Measurements from ENCODE around the gene CIRBP. TPM values are rescaled to one million over a fixed set of nuclear protein-coding genes. Genes with fewer than 3 reads are reported as not detected.

CIRBP gene
- total RNA-seq, 2 donors from 2014 or later = 282 to 301 TPM

- Mint-ChIP-seq H3K4me1 (peaks cover 6% of the 10 kb centered on the region), H3K27ac (no peak overlapping the region), H3K9me3 (no peaks in the 10 kb centered on the region), H3K4me3 (no peak overlapping the region), H3K27me3 (ENCODE audit: insufficient read depth) (no peaks in the 10 kb centered on the region), H3K36me3 (ENCODE audit: low read depth) (peaks cover 14% of the 10 kb centered on the region)
- no peaks in the 10 kb centered on the region for H3K9me3 ChIP-seq (ENCODE audit: control insufficient read depth, low read length)
- 95 to 96% methylated on average over 37 to 43 of the region's 43 CpGs for WGBS, 2 experiments (ENCODE audit: insufficient coverage in 1 of 2, insufficient read length in 1 of 2)
- H3K9ac ChIP-seq (ENCODE audit: extremely low read depth, low read length, poor library complexity, severe bottlenecking) = no peak overlapping the region
- no peak overlapping the region for H3K27ac ChIP-seq (ENCODE audit: low read depth, low read length)
- H3K4me3 ChIP-seq (ENCODE audit: low read length) = no peak overlapping the region
- H3K36me3 ChIP-seq (ENCODE audit: control insufficient read depth, insufficient read depth, low read length) = peaks cover 10% of the 10 kb centered on the region
- no peaks in the 10 kb centered on the region for H3K4me1 ChIP-seq (ENCODE audit: control insufficient read depth, insufficient read depth, low read length)
- DNase-seq = no peak
- H3K27me3 ChIP-seq (ENCODE audit: control insufficient read depth, insufficient read depth, low read length, poor library complexity, severe bottlenecking) = no peaks in the 10 kb centered on the region
- no peak for TF ChIP-seq CTCF (conservative IDR thresholded peaks at IDR 0.05)
These were observed 34.2 kb upstream of the CIRBP start for GRCh38 chr19:1234955-1235380.

GRCh38 chr19:1235625-1236538 lies 33.2 kb upstream of the CIRBP start:
- no peak overlapping the region for H3K9ac ChIP-seq (ENCODE audit: extremely low read depth, low read length, poor library complexity, severe bottlenecking)
- H3K27me3 Mint-ChIP-seq (ENCODE audit: insufficient read depth) = no peaks in the 10 kb centered on the region
- WGBS, 2 experiments (ENCODE audit: insufficient coverage in 1 of 2, insufficient read length in 1 of 2) = 90 to 96% methylated on average over 11 to 36 of the region's 39 CpGs

DNA sequence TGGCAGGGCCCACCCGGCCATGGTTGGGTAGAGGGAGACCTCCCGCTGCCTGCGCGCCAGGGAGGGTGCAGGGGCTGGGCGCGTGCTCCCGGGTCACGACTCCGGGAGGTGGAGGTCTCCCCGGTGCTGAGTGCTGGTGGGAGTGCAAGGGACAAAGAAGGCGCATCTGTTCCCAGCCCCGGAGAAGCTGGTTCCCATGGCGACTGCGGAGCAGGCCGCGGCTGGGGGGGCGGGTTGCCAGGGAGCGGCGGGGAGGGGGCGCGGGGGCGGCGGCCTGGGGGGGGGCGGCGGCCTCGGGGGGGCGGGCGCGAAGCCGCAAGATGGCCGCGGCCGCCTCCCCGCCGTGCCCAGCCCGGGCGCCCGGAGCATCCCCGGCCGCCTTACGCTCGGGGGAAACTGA lies 32.6 kb upstream of the CIRBP start:
- no peak for DNase-seq
- Mint-ChIP-seq H3K27me3 (ENCODE audit: insufficient read depth) (no peaks in the 10 kb centered on the region), H3K4me3 (peak overlapping the region; percentile 60), H3K36me3 (ENCODE audit: low read depth) (peaks cover 13% of the 10 kb centered on the region), H3K9me3 (no peaks in the 10 kb centered on the region), H3K27ac (no peak overlapping the region), H3K4me1 (peaks cover 9% of the 10 kb centered on the region)
- H3K27ac ChIP-seq (ENCODE audit: low read depth, low read length) = peak overlapping the region; percentile 85
- peaks cover 10% of the 10 kb centered on the region for H3K36me3 ChIP-seq (ENCODE audit: control insufficient read depth, insufficient read depth, low read length)
- H3K27me3 ChIP-seq (ENCODE audit: control insufficient read depth, insufficient read depth, low read length, poor library complexity, severe bottlenecking) = no peaks in the 10 kb centered on the region
- no peaks in the 10 kb centered on the region for H3K9me3 ChIP-seq (ENCODE audit: control insufficient read depth, low read length)
- H3K4me3 ChIP-seq (ENCODE audit: low read length) = peak overlapping the region; percentile 78
- no peak overlapping the region for H3K9ac ChIP-seq (ENCODE audit: extremely low read depth, low read length, poor library complexity, severe bottlenecking)
- H3K4me1 ChIP-seq (ENCODE audit: control insufficient read depth, insufficient read depth, low read length) = no peaks in the 10 kb centered on the region
- WGBS, 2 experiments (ENCODE audit: insufficient coverage in 1 of 2, insufficient read length in 1 of 2) = 17 to 36% methylated on average over 6 to 38 of the region's 42 CpGs
- no peak for TF ChIP-seq CTCF (conservative IDR thresholded peaks at IDR 0.05)

More at GRCh38 chr19:1235625-1236538, 33.2 kb upstream of the CIRBP start:
- Histone ChIP-seq H3K36me3 (ENCODE audit: control insufficient read depth, insufficient read depth, low read length) (peaks cover 10% of the 10 kb centered on the region), H3K4me1 (ENCODE audit: control insufficient read depth, insufficient read depth, low read length) (no peaks in the 10 kb centered on the region), H3K27ac (ENCODE audit: low read depth, low read length) (peak overlapping the region; percentile 85), H3K27me3 (ENCODE audit: control insufficient read depth, insufficient read depth, low read length, poor library complexity, severe bottlenecking) (no peaks in the 10 kb centered on the region), H3K4me3 (ENCODE audit: low read length) (peak overlapping the region; percentile 67), H3K9me3 (ENCODE audit: control insufficient read depth, low read length) (no peaks in the 10 kb centered on the region)
- H3K36me3 Mint-ChIP-seq (ENCODE audit: low read depth) = peaks cover 14% of the 10 kb centered on the region
- DNase-seq = no peak
- H3K9me3 Mint-ChIP-seq = no peaks in the 10 kb centered on the region
- no peak overlapping the region for H3K27ac Mint-ChIP-seq
- no peak for TF ChIP-seq CTCF (conservative IDR thresholded peaks at IDR 0.05)
- H3K4me1 Mint-ChIP-seq = peaks cover 6% of the 10 kb centered on the region
- H3K4me3 Mint-ChIP-seq = peak overlapping the region; percentile 60

All from endodermal cell (in vitro differentiated cells).